Ishikawa (cell line): ENCODE measurements around the gene THRB.

ENCODE experiments used
- CEBPB ChIP-seq: IDR thresholded peaks from 2 replicates; pipeline ENCODE4 v1.6.1; 2012
- CREB1 ChIP-seq: IDR thresholded peaks from 2 replicates; pipeline ENCODE4 v1.6.1; 2012; ENCODE audit warnings: low read depth
- EGR1 ChIP-seq: IDR thresholded peaks from 2 replicates; pipeline ENCODE4 v1.6.1; 2012
- EP300 ChIP-seq: IDR thresholded peaks from 2 replicates; pipeline ENCODE4 v1.6.1; 2012; ENCODE audit warnings: borderline replicate concordance
- FOXM1 ChIP-seq: IDR thresholded peaks from 2 replicates; pipeline ENCODE4 v1.6.1; 2012; ENCODE audit warnings: low read depth, borderline replicate concordance
- NFIC ChIP-seq: IDR thresholded peaks from 2 replicates; pipeline ENCODE4 v1.6.1; 2012
- RAD21 ChIP-seq: IDR thresholded peaks from 2 replicates; pipeline ENCODE4 v1.6.1; 2012; ENCODE audit warnings: low read depth
- TAF1 ChIP-seq: IDR thresholded peaks from 2 replicates; pipeline ENCODE4 v1.6.1; 2012; ENCODE audit warnings: low read depth, mild to moderate bottlenecking
- TCF12 ChIP-seq: IDR thresholded peaks from 2 replicates; pipeline ENCODE4 v1.6.1; 2012; ENCODE audit warnings: low read depth
- TEAD4 ChIP-seq: IDR thresholded peaks from 2 replicates; pipeline ENCODE4 v1.6.1; 2012
- YY1 ChIP-seq: IDR thresholded peaks from 2 replicates; pipeline ENCODE4 v1.6.1; 2012; ENCODE audit warnings: low read depth
- ZBTB7A ChIP-seq: IDR thresholded peaks from 2 replicates; pipeline ENCODE4 v1.6.1; 2012; ENCODE audit warnings: low read depth
- TF ChIP-seq, protein P1 (sequence below): IDR thresholded peaks from 2 replicates; pipeline ENCODE4 v1.6.1; 2012; ENCODE audit warnings: low read depth, mild to moderate bottlenecking
- TF ChIP-seq, protein P2 (sequence below): IDR thresholded peaks from 2 replicates; pipeline ENCODE4 v1.6.1; 2012
- TF ChIP-seq, protein P3 (sequence below): IDR thresholded peaks from 2 replicates; pipeline ENCODE4 v1.6.1; 2012

The THRB gene

DNA sequence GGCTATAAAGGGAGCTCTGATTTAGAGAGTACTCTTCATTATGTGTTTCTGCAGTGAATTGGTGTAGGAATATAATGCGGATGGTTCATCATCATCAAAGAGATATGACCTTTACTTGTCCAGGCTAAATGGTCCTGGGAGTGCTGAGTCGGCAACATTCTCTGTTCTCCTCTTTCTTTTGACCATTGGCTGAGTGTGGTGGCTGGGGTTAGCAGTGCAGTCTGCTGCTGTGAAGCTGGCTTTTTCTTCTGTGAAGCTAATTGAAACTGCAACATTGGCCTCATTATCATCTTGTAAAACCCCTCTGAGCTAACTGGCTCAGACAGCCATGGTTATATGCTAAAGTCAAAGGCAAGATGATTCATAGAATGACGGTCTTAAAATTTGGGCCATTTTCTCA is 83.8 kb downstream of the THRB start:
- TF ChIP-seq RAD21 (no peak), ZBTB7A (no peak), TEAD4 (no peak), FOXM1 (no peak), EGR1 (no peak), CEBPB (no peak), EP300 (no peak)
- TF ChIP-seq, protein P1, sequence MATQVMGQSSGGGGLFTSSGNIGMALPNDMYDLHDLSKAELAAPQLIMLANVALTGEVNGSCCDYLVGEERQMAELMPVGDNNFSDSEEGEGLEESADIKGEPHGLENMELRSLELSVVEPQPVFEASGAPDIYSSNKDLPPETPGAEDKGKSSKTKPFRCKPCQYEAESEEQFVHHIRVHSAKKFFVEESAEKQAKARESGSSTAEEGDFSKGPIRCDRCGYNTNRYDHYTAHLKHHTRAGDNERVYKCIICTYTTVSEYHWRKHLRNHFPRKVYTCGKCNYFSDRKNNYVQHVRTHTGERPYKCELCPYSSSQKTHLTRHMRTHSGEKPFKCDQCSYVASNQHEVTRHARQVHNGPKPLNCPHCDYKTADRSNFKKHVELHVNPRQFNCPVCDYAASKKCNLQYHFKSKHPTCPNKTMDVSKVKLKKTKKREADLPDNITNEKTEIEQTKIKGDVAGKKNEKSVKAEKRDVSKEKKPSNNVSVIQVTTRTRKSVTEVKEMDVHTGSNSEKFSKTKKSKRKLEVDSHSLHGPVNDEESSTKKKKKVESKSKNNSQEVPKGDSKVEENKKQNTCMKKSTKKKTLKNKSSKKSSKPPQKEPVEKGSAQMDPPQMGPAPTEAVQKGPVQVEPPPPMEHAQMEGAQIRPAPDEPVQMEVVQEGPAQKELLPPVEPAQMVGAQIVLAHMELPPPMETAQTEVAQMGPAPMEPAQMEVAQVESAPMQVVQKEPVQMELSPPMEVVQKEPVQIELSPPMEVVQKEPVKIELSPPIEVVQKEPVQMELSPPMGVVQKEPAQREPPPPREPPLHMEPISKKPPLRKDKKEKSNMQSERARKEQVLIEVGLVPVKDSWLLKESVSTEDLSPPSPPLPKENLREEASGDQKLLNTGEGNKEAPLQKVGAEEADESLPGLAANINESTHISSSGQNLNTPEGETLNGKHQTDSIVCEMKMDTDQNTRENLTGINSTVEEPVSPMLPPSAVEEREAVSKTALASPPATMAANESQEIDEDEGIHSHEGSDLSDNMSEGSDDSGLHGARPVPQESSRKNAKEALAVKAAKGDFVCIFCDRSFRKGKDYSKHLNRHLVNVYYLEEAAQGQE: no peak

DNA sequence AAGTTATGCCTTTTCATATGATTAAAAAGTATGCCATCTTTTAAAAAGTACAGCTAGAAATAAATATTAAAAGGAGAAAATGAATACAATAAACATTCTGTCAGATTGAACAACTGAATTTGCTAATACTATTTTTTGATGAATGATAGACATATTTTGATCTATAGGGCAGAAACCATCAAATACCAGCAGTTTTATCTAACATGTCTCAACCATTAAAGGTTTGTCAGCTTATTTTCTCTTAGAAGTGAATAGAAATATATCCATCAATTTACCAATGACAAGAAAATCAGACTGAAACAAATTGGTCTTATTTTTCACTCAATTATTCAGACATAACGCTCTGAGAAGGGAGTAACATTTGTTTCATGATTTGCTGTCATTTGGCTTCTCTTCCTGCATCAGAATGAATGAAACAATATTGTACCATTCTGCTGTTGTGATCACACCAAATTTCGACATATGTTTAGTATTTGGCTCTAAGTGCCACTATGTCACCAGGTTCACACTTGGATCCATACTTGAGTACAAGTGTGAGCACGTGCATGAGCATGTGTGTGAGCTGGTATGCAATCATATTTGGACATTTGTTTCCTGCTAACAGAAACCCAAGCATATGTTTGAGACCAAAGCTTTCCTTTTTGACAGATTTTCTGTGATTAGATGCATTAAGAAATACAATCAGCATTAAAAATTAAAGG is 86.5 kb downstream of the THRB start:
- no peak for TF ChIP-seq EP300
- no peak for TF ChIP-seq RAD21
- no peak for TF ChIP-seq TEAD4
- no peak for TF ChIP-seq TAF1

DNA sequence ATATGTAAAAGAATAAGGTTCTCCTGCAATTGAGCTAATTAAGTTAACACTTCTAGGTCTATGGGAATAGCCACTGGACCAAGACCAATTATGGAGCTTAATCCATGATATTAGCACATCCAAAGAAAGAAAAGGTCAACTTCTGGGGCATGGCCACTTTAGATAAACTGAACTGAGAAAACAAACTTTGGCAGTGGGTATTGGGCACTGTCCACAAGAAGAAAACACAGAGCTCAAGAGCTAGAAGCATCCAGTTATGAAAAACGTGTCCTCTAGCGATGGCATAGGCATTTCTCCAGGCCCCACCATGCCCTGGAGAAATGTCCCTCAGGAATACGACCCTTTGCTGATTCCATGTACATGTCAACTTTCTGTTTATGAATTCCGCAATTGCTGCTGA is 87.8 kb downstream of the THRB start:
- TF ChIP-seq FOXM1: no peak
- TF ChIP-seq, protein P1: no peak
- no peak for TF ChIP-seq TEAD4
- no peak for TF ChIP-seq CEBPB

DNA sequence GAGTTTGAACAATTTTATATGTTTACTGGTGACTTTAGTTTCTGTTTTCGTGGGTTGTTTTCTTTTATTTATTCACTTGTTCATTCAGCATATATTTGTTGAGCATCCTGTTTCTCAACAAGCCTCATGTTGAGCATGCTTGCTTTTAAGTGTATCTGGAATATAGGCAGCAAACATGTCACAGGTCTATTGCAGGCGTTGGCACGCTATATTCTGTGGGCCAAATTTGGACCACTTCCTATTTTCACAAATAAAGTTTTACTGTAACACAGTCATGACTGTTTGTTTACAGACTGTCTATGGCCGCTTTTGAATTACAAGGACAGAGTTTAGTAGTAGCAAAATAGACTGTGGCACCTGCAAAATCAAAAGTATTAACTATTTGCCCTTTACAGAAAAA is 89.6 kb downstream of the THRB start:
- TF ChIP-seq TEAD4: no peak
- TF ChIP-seq TCF12: no peak
- no peak for TF ChIP-seq RAD21
- no peak for TF ChIP-seq EP300
- no peak for TF ChIP-seq NFIC
- no peak for TF ChIP-seq ZBTB7A
- no peak for TF ChIP-seq EGR1
- TF ChIP-seq, protein P1: no peak
- TF ChIP-seq YY1: no peak
- no peak for TF ChIP-seq FOXM1
- no peak for TF ChIP-seq TAF1
- TF ChIP-seq, protein P2, sequence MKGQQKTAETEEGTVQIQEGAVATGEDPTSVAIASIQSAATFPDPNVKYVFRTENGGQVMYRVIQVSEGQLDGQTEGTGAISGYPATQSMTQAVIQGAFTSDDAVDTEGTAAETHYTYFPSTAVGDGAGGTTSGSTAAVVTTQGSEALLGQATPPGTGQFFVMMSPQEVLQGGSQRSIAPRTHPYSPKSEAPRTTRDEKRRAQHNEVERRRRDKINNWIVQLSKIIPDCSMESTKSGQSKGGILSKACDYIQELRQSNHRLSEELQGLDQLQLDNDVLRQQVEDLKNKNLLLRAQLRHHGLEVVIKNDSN: no peak
- no peak for TF ChIP-seq CEBPB
- no peak for TF ChIP-seq CREB1
- TF ChIP-seq, protein P3, sequence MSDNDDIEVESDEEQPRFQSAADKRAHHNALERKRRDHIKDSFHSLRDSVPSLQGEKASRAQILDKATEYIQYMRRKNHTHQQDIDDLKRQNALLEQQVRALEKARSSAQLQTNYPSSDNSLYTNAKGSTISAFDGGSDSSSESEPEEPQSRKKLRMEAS: no peak

DNA sequence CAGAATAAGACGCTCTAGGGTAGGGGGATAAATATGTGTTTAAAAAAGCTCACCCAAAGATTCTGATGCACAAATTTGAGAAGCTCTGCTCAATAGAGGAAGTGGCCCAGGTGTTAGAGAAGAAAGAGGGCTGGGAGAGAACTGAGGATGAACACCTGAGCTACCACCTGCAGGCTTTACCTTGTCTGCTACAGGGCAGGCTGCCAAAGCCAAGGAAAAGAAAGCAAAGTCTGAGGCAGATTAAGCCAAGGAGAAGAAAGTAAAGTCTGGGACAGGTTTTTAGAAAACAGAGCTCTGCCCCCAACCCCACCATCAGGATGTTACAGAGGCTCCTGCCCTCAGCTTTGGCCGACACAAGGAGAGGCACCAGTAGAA is 92.9 kb downstream of the THRB start:
- no peak for TF ChIP-seq TAF1
- no peak for TF ChIP-seq CEBPB
- TF ChIP-seq, protein P2: no peak
- no peak for TF ChIP-seq YY1
- TF ChIP-seq FOXM1: no peak
- no peak for TF ChIP-seq EP300
- no peak for TF ChIP-seq TCF12
- TF ChIP-seq RAD21: no peak
- no peak for TF ChIP-seq EGR1
